ENCODE results near the gene METTL22.

The METTL22 gene

DNA sequence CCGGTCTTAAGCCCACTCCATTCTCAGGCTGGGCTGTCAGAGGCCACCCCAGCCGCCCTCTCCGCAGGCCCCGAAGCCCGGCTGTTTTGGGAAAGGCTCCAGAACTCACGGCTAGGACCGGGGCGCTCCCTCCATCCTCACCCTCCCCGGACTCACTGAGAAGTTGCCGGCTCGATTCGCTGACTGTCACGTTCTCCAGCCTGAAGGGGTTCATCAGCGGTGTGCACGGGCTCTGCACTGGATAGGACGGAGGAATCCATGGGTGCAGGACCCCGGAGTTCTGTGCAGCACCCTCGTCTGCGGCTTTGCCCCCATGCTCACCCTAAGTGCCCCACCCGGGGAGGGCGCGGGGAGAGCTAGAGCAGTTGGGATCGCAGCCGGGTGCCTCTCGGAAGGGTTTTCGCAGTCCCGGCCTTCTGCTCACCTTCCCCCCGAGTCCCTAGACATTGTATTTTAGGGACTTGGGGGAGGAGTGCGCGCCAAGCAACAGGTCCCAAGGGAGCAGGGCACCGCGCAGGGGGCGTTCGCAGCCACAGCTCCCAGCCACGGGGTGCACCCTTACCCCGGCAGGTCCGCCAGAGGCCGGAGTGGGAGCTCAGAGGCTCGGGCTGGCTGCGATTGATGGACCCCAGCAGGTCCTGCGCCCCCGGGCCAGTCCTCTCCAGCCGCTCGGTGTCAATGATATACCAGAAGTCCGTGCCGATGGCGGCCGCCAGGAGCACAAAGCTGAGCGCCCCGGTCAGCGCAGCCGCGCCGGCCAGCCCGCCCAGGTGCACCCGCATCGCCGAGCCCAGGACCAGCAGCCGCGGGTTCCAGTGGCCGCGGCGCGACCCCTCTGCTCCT is 32.2 kb upstream of the METTL22 start:
- Mint-ChIP-seq H3K4me1 (no peaks in the 10 kb centered on the region), H3K9me3 (no peaks in the 10 kb centered on the region), H3K27me3 (peaks cover 26% of the 10 kb centered on the region), H3K27ac (no peak overlapping the region), H3K4me3 (peak overlapping the region in 1 of 2 donors; percentile 16)
- DNase-seq = no peak
- ATAC-seq = no peak

DNA sequence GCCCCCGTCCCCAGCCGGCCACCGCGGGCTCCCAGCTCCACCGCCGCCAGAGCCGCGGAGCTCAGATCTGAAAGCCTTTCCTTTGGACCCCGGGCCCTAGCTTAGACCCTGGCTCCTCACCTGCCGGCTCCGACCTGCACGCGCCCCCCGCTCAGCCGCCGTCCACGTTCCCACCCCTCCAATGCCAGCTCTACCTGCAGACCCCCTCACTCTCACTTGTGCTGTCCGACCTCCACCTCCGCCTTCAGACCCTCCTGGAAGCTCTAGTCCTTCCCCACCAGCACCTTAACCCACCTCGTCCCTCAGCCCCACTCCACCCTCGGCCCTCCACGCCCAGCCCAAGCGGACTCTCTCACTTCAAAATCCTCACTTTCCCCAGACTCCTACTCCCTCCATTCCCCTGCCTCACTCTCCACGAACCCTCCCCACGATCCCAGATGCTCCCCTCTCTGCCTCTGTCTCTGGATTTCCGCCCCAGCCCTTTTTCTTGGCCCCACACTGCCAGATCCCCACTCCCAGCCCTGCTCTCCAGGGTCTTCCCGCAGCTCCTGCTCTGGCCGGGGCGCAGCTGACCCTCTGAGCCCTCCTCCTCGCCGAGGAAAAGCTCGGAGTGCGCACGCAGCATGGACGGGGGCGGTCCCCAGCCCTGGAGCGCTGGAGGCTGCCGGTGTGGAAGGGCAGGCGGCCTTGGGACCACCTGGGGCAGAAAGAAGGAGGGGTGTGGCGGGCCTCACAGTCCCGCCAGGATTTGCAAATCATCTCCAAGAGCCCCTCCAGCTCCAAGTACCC is 31.4 kb upstream of the METTL22 start, which contains the start of gene TMEM114:
TSS of gene TMEM114 (minus strand) at position 612 of the 789 bp plus-strand sequence. CDS start 673 bp downstream, outside the sequence.
- Mint-ChIP-seq H3K9me3 (no peaks in the 10 kb centered on the region), H3K27ac (no peak within 1 kb of the TSS), H3K4me3 (no peak within 1 kb of the TSS), H3K4me1 (no peaks in the 10 kb centered on the region), H3K27me3 (peaks cover 29% of the 10 kb centered on the region)
- ATAC-seq (no peak), DNase-seq (no peak)

DNA sequence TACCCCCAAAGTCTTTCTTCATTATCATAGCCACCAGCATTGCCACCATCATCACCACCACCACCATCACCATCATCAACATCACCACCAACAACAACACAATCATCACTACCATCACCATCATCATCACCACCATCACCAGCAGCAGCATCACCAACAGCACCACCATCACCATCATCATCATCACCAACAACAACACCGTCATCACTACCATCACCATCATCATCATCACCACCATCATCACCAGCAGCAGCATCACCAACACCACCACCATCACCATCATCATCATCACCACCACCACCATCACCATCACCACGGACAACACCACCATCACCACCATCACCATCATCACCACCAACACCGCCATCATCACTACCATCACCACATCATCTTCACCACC is 30.7 kb upstream of the METTL22 start:
- Mint-ChIP-seq H3K4me3 (no peak overlapping the region), H3K27ac (no peak overlapping the region), H3K9me3 (peaks cover 0 to under 1% of the 10 kb centered on the region in 2 donors), H3K27me3 (peaks cover 22% of the 10 kb centered on the region), H3K4me1 (no peaks in the 10 kb centered on the region)
- DNase-seq = no peak
- no peak for ATAC-seq

DNA sequence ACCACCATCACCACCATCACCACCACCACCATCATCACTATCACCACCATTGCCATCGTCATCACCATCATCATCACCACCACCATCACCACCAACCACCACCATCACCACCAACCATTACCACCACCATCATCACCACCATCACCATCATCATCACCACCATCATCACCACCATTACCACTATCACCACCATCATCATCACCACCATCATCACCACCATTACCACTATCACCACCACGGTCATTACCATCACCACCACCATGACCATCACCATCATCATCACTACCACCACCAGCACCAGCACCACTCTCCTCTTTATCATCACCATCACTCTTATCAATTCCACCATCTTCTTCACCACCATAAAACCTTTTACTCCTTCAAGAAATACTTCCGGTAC is 30.0 kb upstream of the METTL22 start:
- no peak for DNase-seq
- H3K27ac Mint-ChIP-seq = no peak overlapping the region
- H3K4me1 Mint-ChIP-seq = no peaks in the 10 kb centered on the region
- H3K4me3 Mint-ChIP-seq = no peak overlapping the region
- H3K9me3 Mint-ChIP-seq = peaks cover 4 to 7% of the 10 kb centered on the region in 2 donors
- peaks cover 18% of the 10 kb centered on the region for H3K27me3 Mint-ChIP-seq
- ATAC-seq = no peak

DNA sequence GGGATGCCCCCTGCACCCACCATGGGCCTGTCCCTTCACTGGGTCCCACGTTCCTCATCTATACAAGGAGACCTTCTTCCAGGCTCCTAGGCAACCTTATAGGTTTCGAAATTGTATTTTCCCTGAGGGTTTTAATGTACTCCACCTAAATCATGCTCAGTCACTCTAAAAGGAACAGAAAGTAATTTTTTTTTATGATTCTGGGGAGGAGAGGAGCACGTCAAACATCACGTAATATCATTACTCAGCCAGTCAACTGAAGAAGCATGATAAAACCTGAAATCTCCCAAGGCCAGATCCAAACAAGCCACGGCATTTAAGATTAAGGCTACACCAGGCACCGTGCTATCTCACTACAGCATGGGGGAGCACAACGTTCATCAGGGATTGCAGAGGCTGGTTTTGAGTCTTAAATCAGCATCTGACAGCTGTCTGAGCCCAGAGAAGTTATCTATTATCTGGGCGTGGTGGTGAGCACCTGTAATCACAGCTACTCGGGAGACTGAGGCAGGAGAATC is 27.3 kb upstream of the METTL22 start:
- no peak overlapping the region for H3K4me3 Mint-ChIP-seq
- peaks cover 7% of the 10 kb centered on the region for H3K27me3 Mint-ChIP-seq
- peaks cover 4 to 7% of the 10 kb centered on the region in 2 donors for H3K9me3 Mint-ChIP-seq
- DNase-seq = no peak
- ATAC-seq = no peak
- no peak overlapping the region for H3K27ac Mint-ChIP-seq
- no peaks in the 10 kb centered on the region for H3K4me1 Mint-ChIP-seq

DNA sequence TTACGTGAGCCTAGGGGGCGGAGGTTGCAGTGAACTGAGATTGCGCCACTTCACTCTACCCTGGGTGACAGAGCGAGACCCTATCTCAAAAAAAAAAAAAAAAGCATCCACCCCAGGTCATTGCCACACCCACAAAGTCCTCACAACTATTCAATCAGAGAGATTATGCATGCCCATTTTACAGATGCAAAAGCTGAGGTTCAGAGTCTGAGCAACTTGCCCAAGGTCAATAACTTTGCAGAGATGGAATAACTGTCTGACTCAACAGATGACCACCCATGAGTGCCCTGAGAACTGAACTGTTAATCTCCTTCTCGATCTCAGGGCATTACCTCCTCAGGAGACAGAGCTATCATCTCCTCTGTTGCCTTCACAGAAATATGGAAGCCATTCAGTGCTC is 25.7 kb upstream of the METTL22 start:
- peaks cover 4 to 7% of the 10 kb centered on the region in 2 donors for H3K9me3 Mint-ChIP-seq
- no peak overlapping the region for H3K4me3 Mint-ChIP-seq
- H3K4me1 Mint-ChIP-seq = no peaks in the 10 kb centered on the region
- DNase-seq (no peak), ATAC-seq (no peak)
- H3K27me3 Mint-ChIP-seq = peaks cover 7% of the 10 kb centered on the region
- no peak overlapping the region for H3K27ac Mint-ChIP-seq

DNA sequence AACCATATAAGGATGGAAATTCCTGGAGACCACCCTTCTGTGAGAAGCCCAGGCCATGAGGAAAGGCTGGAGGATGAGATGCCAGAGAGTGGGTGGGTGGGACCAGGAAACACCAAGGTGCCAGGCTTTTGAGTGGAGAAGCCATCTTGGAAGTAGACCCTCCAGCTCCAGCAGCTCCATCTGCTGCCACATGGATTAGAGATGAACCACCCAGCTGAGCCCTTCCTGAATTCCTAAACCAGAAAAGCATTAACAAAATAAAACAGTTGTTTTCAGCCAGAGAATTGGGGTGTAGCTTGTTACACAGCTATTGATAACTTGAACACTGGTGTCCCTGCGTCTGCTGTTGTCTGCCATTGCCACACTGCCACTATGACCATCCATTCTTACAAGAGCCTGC is 24.9 kb upstream of the METTL22 start:
- DNase-seq (no peak), ATAC-seq (no peak)
- no peak overlapping the region for H3K4me3 Mint-ChIP-seq
- peaks cover 7% of the 10 kb centered on the region for H3K27me3 Mint-ChIP-seq
- H3K4me1 Mint-ChIP-seq = no peaks in the 10 kb centered on the region
- no peak overlapping the region for H3K27ac Mint-ChIP-seq
- peaks cover 6 to 9% of the 10 kb centered on the region in 2 donors for H3K9me3 Mint-ChIP-seq

DNA sequence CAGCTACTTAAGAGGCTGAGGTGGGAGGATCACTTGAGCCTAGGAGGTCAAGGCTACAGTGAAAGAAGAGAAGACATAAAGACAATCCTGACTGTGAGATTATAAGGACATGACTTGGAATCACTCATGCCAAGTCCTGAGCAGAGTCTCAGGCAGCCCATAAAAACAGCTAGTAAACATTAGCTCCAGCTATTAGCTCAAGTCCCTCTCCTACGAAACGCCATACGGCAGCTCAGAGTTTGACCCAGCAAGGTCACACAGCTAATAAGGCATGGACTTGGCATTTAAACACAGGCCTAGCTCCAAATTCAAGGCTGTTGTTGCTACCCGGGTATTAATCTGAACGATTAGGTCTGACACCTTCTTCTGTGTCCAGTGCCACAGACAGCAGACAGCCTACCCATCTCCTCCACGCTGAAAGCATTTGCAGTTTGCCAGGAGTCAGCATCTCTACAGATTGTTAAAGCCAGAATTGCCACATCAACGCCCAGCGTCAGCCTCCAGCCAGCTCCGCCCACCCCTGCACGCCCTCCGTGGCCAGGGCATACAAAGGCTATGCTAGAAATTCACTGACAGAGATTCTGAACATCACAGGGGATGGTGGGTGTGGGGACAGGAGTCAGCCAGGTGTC is 21.2 kb upstream of the METTL22 start:
- Mint-ChIP-seq H3K4me3 (no peak overlapping the region), H3K27ac (peak overlapping the region in 1 of 2 donors; percentile 37), H3K4me1 (no peaks in the 10 kb centered on the region), H3K27me3 (no peaks in the 10 kb centered on the region), H3K9me3 (peaks cover 10 to 14% of the 10 kb centered on the region in 2 donors)
- DNase-seq (no peak), ATAC-seq (no peak)

DNA sequence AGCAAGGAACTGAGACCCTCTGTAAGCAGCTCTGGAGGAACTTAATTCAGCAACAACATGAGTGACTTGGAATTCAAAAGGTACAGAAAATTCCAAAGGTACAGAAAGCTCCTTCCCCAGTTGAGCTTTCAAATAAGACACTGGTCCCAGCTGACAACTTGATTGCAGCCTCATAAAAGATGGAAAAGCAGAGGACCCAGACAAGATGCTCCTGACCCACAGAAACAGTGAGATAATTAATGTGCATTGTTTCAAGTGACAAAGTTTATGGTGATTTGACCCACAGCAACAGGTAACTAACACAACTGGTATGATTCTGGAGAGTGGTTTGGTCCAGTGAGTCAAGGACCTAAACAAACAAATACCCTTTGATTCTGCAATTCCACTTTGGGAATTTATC is 15.9 kb upstream of the METTL22 start:
- Mint-ChIP-seq H3K4me3 (no peak overlapping the region), H3K27ac (no peak overlapping the region), H3K9me3 (peaks cover 6 to 7% of the 10 kb centered on the region in 2 donors), H3K27me3 (peaks cover 7% of the 10 kb centered on the region), H3K4me1 (no peaks in the 10 kb centered on the region)
- no peak for DNase-seq
- no peak for ATAC-seq

DNA sequence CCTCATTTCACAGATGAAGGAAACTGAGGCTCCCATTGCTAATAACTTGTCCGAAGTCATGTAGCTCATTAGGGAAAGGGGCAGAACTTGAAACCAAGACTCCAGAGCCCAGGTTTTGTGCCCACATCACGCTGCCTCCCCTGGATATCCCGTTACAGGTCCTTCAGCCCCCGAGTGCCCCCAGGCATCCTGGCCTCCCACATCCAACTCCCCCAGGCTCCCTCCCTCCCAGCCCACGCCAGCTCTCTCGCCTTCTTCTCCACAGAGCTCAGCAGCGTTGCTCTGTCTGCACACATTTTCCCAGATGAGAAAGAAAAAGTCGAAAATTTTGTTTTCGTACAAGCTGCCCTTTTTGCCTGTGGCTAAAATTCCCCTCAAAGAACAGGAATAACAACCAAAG is 14.3 kb upstream of the METTL22 start:
- H3K27me3 Mint-ChIP-seq = peaks cover 15% of the 10 kb centered on the region
- H3K4me1 Mint-ChIP-seq = no peaks in the 10 kb centered on the region
- H3K4me3 Mint-ChIP-seq = no peak overlapping the region
- no peak for DNase-seq
- no peaks in the 10 kb centered on the region for H3K9me3 Mint-ChIP-seq
- H3K27ac Mint-ChIP-seq = no peak overlapping the region
- no peak for ATAC-seq

DNA sequence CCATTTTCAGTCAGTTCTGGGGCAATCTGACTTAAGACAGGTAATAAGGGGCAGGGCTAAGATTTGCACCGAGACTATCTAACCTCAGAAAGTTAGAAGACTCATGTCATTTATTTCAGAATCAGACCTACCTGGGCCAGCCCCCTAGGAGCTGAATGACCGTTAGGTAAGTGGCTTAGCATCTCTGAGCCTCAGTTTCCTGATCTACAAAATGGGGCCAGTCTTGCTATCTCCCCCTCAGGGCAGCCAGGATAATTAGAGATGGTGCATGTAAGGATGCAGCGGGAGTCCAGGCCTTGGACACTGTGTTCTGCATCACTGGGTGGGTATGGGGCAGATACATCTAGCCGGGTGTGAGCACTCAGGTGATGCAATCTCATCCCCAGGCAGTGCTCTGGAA is 10.4 kb upstream of the METTL22 start:
- no peak overlapping the region for H3K27ac Mint-ChIP-seq
- ATAC-seq (no peak), DNase-seq (no peak)
- no peaks in the 10 kb centered on the region for H3K9me3 Mint-ChIP-seq
- no peaks in the 10 kb centered on the region for H3K4me1 Mint-ChIP-seq
- H3K27me3 Mint-ChIP-seq = peaks cover 25% of the 10 kb centered on the region
- H3K4me3 Mint-ChIP-seq = no peak overlapping the region

DNA sequence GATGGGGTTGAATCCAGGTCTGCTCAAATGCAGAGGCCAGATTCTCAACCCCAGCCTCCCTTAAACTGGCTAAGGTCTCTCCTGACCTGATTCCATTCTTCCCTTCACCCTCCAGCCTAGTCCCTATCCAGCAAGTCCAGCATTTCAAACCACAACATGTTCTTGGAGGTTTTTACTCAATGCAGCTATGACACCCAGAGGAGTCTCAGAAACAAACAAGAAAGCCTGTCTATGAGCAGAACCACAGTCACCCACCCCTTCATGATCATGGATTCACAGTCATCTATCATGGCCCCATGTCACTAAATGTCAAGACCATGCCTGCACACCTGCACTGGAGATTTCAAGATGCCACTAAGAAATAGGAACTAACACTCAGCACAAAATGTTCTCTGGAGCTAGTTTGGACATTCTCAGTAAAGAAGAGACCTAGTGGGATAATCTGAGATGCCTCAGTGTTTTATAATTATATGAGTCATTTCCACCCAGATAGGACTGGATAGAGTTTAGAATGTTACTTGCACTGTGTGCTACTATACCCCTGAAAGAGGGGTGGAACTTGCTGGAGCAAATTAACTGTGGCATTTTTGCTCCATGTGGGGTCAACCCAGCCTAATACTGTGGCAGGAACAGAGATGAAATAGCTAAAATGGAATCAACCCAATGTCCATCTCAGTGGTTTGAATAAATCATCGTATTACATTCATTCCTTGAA is 9.5 kb upstream of the METTL22 start:
- no peak overlapping the region for H3K4me3 Mint-ChIP-seq
- ATAC-seq (no peak), DNase-seq (no peak)
- H3K27me3 Mint-ChIP-seq = peaks cover 25% of the 10 kb centered on the region
- no peaks in the 10 kb centered on the region for H3K4me1 Mint-ChIP-seq
- H3K27ac Mint-ChIP-seq = no peak overlapping the region
- no peaks in the 10 kb centered on the region for H3K9me3 Mint-ChIP-seq

DNA sequence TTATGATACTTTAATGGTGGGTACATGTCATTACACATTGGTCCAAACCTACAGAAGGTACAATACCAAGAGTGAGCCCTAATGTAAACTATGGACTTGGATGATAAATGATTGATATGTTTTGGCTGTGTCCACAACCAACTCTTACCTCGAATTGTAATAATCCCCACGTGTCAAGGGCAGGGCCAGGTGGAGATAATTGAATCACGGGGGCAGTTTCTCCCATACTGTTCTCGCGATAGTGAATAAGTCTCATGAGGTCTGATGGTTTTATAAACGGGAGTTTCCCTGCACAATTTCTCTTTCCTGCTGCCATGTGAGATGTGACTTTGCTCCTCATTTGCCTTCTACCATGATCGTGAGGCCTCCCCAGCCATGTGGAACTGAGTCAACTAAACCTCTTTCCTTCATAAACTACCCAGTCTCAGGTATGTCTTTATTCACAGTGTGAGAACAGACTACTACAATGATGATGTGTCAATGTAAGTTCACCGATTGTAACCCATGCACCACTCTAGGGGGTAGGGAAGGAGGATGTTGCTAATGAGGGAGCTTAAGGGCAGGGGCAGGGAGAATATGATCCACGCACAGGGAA is 7.0 kb upstream of the METTL22 start:
- Mint-ChIP-seq H3K4me1 (no peaks in the 10 kb centered on the region), H3K9me3 (no peaks in the 10 kb centered on the region), H3K4me3 (no peak overlapping the region), H3K27me3 (peaks cover 32% of the 10 kb centered on the region), H3K27ac (no peak overlapping the region)
- DNase-seq = no peak
- ATAC-seq = no peak

DNA sequence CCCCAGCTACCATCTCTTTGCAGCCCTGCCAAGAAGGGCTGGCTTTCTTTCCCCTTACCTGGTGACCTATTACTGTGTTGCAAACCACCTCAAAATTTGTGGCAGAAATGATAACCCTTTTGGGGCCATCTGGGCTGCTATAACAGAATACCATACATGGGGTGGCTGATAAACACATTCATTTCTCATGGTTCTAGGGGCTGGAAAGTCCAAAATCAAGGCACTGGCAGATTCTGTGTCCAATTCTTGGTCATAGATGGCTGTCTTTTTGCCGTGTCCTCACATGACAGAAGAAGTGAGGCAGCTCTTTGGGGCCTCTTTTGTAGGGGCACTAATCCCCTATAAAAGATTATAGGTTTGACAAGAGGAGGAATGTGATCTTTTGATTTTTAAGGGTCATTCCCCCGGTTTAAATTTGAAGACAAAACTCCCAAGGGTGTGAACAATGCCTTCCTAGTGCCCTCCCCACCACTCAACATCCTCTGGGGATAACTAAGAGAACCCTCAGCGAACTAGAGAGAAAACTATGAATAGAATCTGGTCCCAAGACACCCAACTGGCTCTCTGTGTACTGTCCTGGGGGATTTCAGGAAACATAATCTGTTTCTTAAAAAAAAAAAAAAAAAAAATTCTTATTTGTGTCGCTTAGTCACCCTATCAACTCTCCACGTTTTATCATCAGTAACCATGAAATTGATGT is 1.7 kb upstream of the METTL22 start:
- DNase-seq (no peak), ATAC-seq (no peak)
- no peak overlapping the region for H3K4me3 Mint-ChIP-seq
- no peak overlapping the region for H3K27ac Mint-ChIP-seq
- H3K27me3 Mint-ChIP-seq = peaks cover 20% of the 10 kb centered on the region
- H3K9me3 Mint-ChIP-seq = no peaks in the 10 kb centered on the region
- peaks cover 15% of the 10 kb centered on the region for H3K4me1 Mint-ChIP-seq

Data from stimulated activated naive CD8-positive, alpha-beta T cell treated with anti-CD3 and anti-CD28 coated beads, Interleukin-15, amount 100 ng/mL, for 72 hours (primary cell).